ENCODE results near the gene DFFA. TPM values are rescaled to one million over a fixed set of nuclear protein-coding genes. Genes with fewer than 3 reads are reported as not detected.

DFFA gene
- total and polyA plus RNA-seq, 2 of the 4 experiments (the other 2 are of a cell fraction): 28.1 to 62.6 TPM

- no peak overlapping the region for H3K4me3 ChIP-seq (ENCODE audit: insufficient read depth, low read depth, low read length)
- no peak for TF ChIP-seq SMC3 (IDR thresholded peaks at IDR 0.05; ENCODE audit: low read depth, low read length)
- TF ChIP-seq RFX5 (IDR thresholded peaks at IDR 0.05; ENCODE audit: low read depth, low read length): no peak
- TF ChIP-seq, protein P1, sequence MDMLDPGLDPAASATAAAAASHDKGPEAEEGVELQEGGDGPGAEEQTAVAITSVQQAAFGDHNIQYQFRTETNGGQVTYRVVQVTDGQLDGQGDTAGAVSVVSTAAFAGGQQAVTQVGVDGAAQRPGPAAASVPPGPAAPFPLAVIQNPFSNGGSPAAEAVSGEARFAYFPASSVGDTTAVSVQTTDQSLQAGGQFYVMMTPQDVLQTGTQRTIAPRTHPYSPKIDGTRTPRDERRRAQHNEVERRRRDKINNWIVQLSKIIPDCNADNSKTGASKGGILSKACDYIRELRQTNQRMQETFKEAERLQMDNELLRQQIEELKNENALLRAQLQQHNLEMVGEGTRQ (IDR thresholded peaks at IDR 0.05; ENCODE audit: low read depth, low read length): no peak
- TF ChIP-seq ELK1 (IDR thresholded peaks at IDR 0.05; ENCODE audit: borderline replicate concordance, low read depth, low read length): no peak
- TF ChIP-seq RCOR1 (IDR thresholded peaks at IDR 0.05; ENCODE audit: insufficient replicate concordance, low read length): no peak
- no peak for TF ChIP-seq MAZ (IDR thresholded peaks at IDR 0.05; ENCODE audit: borderline replicate concordance, low read depth, low read length)
- TF ChIP-seq RAD21 (IDR thresholded peaks at IDR 0.05; ENCODE audit: low read length): no peak
- TF ChIP-seq CEBPB (IDR thresholded peaks at IDR 0.05; ENCODE audit: low read depth, low read length): no peak
- no peak for TF ChIP-seq MAFK (IDR thresholded peaks at IDR 0.05; ENCODE audit: low read depth, low read length)
- TF ChIP-seq FOS (IDR thresholded peaks at IDR 0.05; ENCODE audit: low read depth, low read length): no peak
- no peak for TF ChIP-seq BHLHE40 (IDR thresholded peaks at IDR 0.05; ENCODE audit: low read depth, low read length)
- no peak for TF ChIP-seq MXI1 (IDR thresholded peaks at IDR 0.05; ENCODE audit: borderline replicate concordance, low read depth, low read length)
- no peak for TF ChIP-seq POLR2A (IDR thresholded peaks at IDR 0.05; ENCODE audit: low read depth, low read length)
- H2AK5ac ChIP-seq (ENCODE audit: low read depth, low read length): no peak overlapping the region
- no peak overlapping the region for H3K27ac ChIP-seq (ENCODE audit: insufficient read depth, low read length)
- CTCF ChIA-PET: no interaction called here
- no peak overlapping the region for H4K8ac ChIP-seq (ENCODE audit: low read depth in 2 of 2, low read length in 2 of 2)
- H3K4me2 ChIP-seq (ENCODE audit: low read depth, low read length): no peak overlapping the region
- ATAC-seq (ENCODE audit: low read depth): no peak
- no peak overlapping the region for H4K5ac ChIP-seq (ENCODE audit: low read depth, low read length)
- in situ Hi-C loops (cut with MboI; ENCODE audit: low sequenced_read_pairs): loop anchor here (5.0 kb wide), 1 partner anchor 42 kb away; no protein-coding TSS in a partner anchor
- no peak overlapping the region for H3K14ac ChIP-seq (replicated peaks; ENCODE audit: low read depth, low read length)
- no peaks in the 10 kb centered on the region for H3K27me3 ChIP-seq (ENCODE audit: control insufficient read depth, insufficient read depth, low read length)
- H4K91ac ChIP-seq (ENCODE audit: insufficient read depth, low read depth, low read length): no peak overlapping the region
- H4K20me1 ChIP-seq (ENCODE audit: insufficient read depth, low read length): no peaks in the 10 kb centered on the region
- no peaks in the 10 kb centered on the region for H3K9me3 ChIP-seq (ENCODE audit: control insufficient read depth, insufficient read depth, low read length)
- peaks cover 3% of the 10 kb centered on the region for H3K4me1 ChIP-seq (ENCODE audit: control insufficient read depth, insufficient read depth, low read length)
- POLR2A ChIA-PET (ENCODE audit: unreplicated experiment): no interaction called here
- DNase-seq: no peak
- H2BK120ac ChIP-seq (ENCODE audit: low read depth, low read length): no peak overlapping the region
- WGBS, 2 experiments (ENCODE audit: extremely low coverage in 2 of 2, insufficient read length in 1 of 2): 83% methylated on average over 9 of the region's 15 CpGs; no CpG with 5 or more reads in 1 of the 2 experiments
- H3K18ac ChIP-seq (ENCODE audit: low read depth, low read length): no peak overlapping the region
- H3K9ac ChIP-seq (ENCODE audit: low read depth, low read length): no peak overlapping the region
- no peak overlapping the region for H3K4ac ChIP-seq (ENCODE audit: low read depth, low read length)
- intact Hi-C loops (cut with micrococcal nuclease): no loop called here
- BruUV-seq (replicated peaks): no TSS peak
- H2AFZ ChIP-seq (replicated peaks; ENCODE audit: low read length, poor library complexity): no peak overlapping the region
- dilution Hi-C loops (cut with HindIII; ENCODE audit: low sequenced_read_pairs, unreplicated experiment): no loop called here
- H2BK5ac ChIP-seq (ENCODE audit: low read depth, low read length, poor library complexity, severe bottlenecking): no peak overlapping the region
- peaks cover 10% of the 10 kb centered on the region for H3K9me1 ChIP-seq (ENCODE audit: insufficient read depth, low read length)
- H2AK9ac ChIP-seq (replicated peaks; ENCODE audit: low read depth, low read length, poor library complexity): no peak overlapping the region
- peaks cover 0 to 10% of the 10 kb centered on the region in 2 experiments; a peak in 2 of 4 replicates for H3K79me1 ChIP-seq (ENCODE audit: low read depth in 1 of 2, low read length in 2 of 2)
- peaks cover 56% of the 10 kb centered on the region for H3K36me3 ChIP-seq (ENCODE audit: control insufficient read depth, insufficient read depth, low read length)
- H3K56ac ChIP-seq (ENCODE audit: extremely low read depth, insufficient read depth, low read length): no peak overlapping the region
- H3K23ac ChIP-seq (ENCODE audit: low read depth, low read length): no peak overlapping the region
- no peak overlapping the region for H2BK15ac ChIP-seq (ENCODE audit: low read depth, low read length)
- H2BK20ac ChIP-seq (ENCODE audit: low read depth, low read length): no peak overlapping the region
These were observed 53.0 kb downstream of the DFFA start for GRCh38 chr1:10419351-10419750.
